HepG2 (cell line): ENCODE measurements around the gene ANKRD37. TPM values are rescaled to one million over a fixed set of nuclear protein-coding genes. Genes with fewer than 3 reads are reported as not detected.

Experiments
- AGO2 ChIP-seq: fragments of 200-400 bp; formaldehyde crosslinking; optimal IDR thresholded peaks from 2 replicates; pipeline ENCODE3; 2017; ENCODE audit warnings: mild to moderate bottlenecking, low read depth, low read length, moderate library complexity
- CEBPZ ChIP-seq: IDR thresholded peaks from 2 replicates; pipeline ENCODE4 v1.6.1; 2012; ENCODE audit warnings: low read length, improper control_type of control experiment
- GABPB1 ChIP-seq: IDR thresholded peaks from 2 replicates; pipeline ENCODE4 v1.6.1; 2016; ENCODE audit warnings: mild to moderate bottlenecking, missing genetic modification reagents, moderate library complexity, missing compliant biosample characterization
- PRDM4 ChIP-seq: sonication (generic); formaldehyde crosslinking; IDR thresholded peaks from 2 replicates; pipeline ENCODE4 v1.9.0; 2021; ENCODE audit warnings: missing genetic modification reagents, borderline replicate concordance
- RBM39 ChIP-seq: fragments of 200-400 bp; formaldehyde crosslinking; IDR thresholded peaks from one replicate; pipeline ENCODE4 v1.6.1; 2018; ENCODE audit warnings: antibody characterized with exemption, mild to moderate bottlenecking, low read depth, low read length; ENCODE audit not compliant: poor library complexity, severe bottlenecking
- SP5 ChIP-seq: IDR thresholded peaks from 2 replicates; pipeline ENCODE4 v1.6.1; 2016; ENCODE audit warnings: low read depth, borderline replicate concordance
- SRSF1 ChIP-seq: fragments of 200-400 bp; formaldehyde crosslinking; optimal IDR thresholded peaks from 2 replicates; pipeline ENCODE3; 2017; ENCODE audit warnings: mild to moderate bottlenecking, low read depth, low read length, moderate library complexity
- THRA ChIP-seq: sonication (generic); formaldehyde crosslinking; IDR thresholded peaks from 2 replicates; pipeline ENCODE4 v1.4.0; 2020; ENCODE audit warnings: missing genetic modification reagents, borderline replicate concordance
- ZBTB34 ChIP-seq: sonication (generic); formaldehyde crosslinking; IDR thresholded peaks from 2 replicates; pipeline ENCODE4 v1.8.0; 2022; ENCODE audit warnings: mild to moderate bottlenecking, missing genetic modification reagents
- ZBTB7A ChIP-seq: sonication (generic); formaldehyde crosslinking; IDR thresholded peaks from 2 replicates; pipeline ENCODE4 v1.8.0; 2022; ENCODE audit warnings: mild to moderate bottlenecking, missing genetic modification reagents
- ZNF160 ChIP-seq: sonication (generic); formaldehyde crosslinking; IDR thresholded peaks from 2 replicates; pipeline ENCODE4 v1.8.0; 2022; ENCODE audit warnings: mild to moderate bottlenecking, inconsistent platforms, missing genetic modification reagents
- ZNF326 ChIP-seq: sonication (generic); formaldehyde crosslinking; IDR thresholded peaks from 2 replicates; pipeline ENCODE4 v1.4.0; 2020; ENCODE audit warnings: missing genetic modification reagents, borderline replicate concordance
- ZNF33A ChIP-seq: sonication (generic); formaldehyde crosslinking; IDR thresholded peaks from 2 replicates; pipeline ENCODE4 v1.5.1; 2020; ENCODE audit warnings: missing genetic modification reagents, mild to moderate bottlenecking, moderate library complexity, borderline replicate concordance
- ZNF350 ChIP-seq: sonication (generic); formaldehyde crosslinking; IDR thresholded peaks from 2 replicates; pipeline ENCODE4 v1.4.0; 2020; ENCODE audit warnings: mild to moderate bottlenecking, low read depth, missing genetic modification reagents, borderline replicate concordance
- ZSCAN29 ChIP-seq: sonication (generic); formaldehyde crosslinking; conservative IDR thresholded peaks from 2 replicates; pipeline ENCODE4 v1.4.0; 2020; ENCODE audit warnings: mild to moderate bottlenecking, missing genetic modification reagents
- polyA plus RNA-seq, 8 experiments: library from polyadenylated mRNA; depleted of rRNA in 3 of 8; stranded (reverse) in 7 of 8; unstranded in 1 of 8; fragments of >200 nt; fragmentation: Illumina TruSeq in 4 of 8; extraction: Trizol in 4 of 8; gene quantifications; 2 replicates each; pipeline versions ENCODE4 v1.2.1 to v1.2.3, GENCODE V29; 2011 to 2016; ENCODE audit warnings: low read depth in 4 of 8, missing spikeins in 1 of 8, mixed read lengths in 1 of 8; ENCODE audit not compliant: insufficient read depth in 1 of 8
- total RNA-seq, 5 experiments: library from RNA; depleted of rRNA; stranded (reverse); fragments of >200 nt; fragmentation: Illumina TruSeq; extraction: Trizol; gene quantifications; 2 replicates each; pipeline ENCODE4 v1.2.3, GENCODE V29; 2016; ENCODE audit warnings: low read depth in 1 of 5
- TF ChIP-seq, protein P1 (sequence below): sonication (generic); formaldehyde crosslinking; IDR thresholded peaks from 2 replicates; pipeline ENCODE4 v1.4.0; 2020; ENCODE audit warnings: mild to moderate bottlenecking, missing genetic modification reagents

ANKRD37 gene
- total and polyA plus RNA-seq, 2 of the 13 experiments (the other 11 are each of a cell fraction or from before 2014, with no cell fraction given) = 2.2 to 51.4 TPM

DNA sequence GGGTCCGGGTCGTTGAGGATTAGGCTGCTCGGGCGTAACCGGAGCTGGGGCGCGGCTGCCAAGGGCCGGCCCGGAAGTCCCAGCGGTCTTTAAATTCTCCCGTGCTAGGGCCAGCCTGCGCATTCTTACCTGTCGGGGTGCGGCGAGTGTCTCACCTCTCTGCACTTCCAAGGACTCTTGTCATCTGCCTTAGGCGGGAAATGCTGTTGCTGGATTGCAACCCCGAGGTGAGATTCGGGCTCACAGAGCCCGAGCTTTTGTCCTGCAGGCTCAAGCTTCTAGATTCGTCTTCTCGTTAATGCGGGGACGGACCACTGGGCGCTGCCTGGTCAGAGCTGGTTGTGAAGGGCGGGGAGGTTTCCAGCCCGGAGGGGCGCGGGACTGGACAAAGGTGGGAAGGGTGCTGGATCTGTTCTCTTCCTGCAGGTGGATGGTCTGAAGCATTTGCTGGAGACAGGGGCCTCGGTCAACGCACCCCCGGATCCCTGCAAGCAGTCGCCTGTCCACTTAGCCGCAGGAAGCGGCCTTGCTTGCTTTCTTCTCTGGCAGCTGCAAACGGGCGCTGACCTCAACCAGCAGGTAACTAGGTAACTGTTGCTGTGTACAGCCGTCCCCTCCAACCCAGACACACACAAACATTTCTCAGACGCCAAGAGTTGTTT lies at the start of gene ANKRD37 (continued):
- TF ChIP-seq RBM39 = peak; percentile 22
- no peak for TF ChIP-seq THRA
- TF ChIP-seq GABPB1 (CRISPR knock-in tag) = peak; percentile 56
- TF ChIP-seq SP5 (CRISPR knock-in tag) = no peak
- TF ChIP-seq ZNF160 (CRISPR knock-in tag) = peak; percentile 1
- TF ChIP-seq ZBTB7A (CRISPR knock-in tag) = no peak
- no peak for TF ChIP-seq ZNF326 (CRISPR knock-in tag)
- TF ChIP-seq CEBPZ = no peak
- TF ChIP-seq ZSCAN29 (CRISPR knock-in tag) = peak; percentile 13; the same call in 1 of the 2 replicates
- TF ChIP-seq ZNF33A (CRISPR knock-in tag) = peak; percentile 84; the same call in 1 of the 2 replicates
- TF ChIP-seq AGO2 = no peak
- TF ChIP-seq, protein P1, sequence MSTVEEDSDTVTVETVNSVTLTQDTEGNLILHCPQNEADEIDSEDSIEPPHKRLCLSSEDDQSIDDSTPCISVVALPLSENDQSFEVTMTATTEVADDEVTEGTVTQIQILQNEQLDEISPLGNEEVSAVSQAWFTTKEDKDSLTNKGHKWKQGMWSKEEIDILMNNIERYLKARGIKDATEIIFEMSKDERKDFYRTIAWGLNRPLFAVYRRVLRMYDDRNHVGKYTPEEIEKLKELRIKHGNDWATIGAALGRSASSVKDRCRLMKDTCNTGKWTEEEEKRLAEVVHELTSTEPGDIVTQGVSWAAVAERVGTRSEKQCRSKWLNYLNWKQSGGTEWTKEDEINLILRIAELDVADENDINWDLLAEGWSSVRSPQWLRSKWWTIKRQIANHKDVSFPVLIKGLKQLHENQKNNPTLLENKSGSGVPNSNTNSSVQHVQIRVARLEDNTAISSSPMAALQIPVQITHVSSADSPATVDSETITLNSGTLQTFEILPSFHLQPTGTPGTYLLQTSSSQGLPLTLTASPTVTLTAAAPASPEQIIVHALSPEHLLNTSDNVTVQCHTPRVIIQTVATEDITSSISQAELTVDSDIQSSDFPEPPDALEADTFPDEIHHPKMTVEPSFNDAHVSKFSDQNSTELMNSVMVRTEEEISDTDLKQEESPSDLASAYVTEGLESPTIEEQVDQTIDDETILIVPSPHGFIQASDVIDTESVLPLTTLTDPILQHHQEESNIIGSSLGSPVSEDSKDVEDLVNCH (CRISPR knock-in tag) = no peak
- no peak; the same call in 1 of the 2 replicates for TF ChIP-seq ZNF350 (CRISPR knock-in tag)
- TF ChIP-seq ZBTB34 (CRISPR knock-in tag) = no peak
- peak; percentile 11 for TF ChIP-seq SRSF1
- TF ChIP-seq PRDM4 (CRISPR knock-in tag) = no peak
